SW480 (cell line): Measurements from ENCODE around the gene SS18L1.

Experiments
- DNase-seq: peaks from one replicate; pipeline ENCODE4 v3.0.0-alpha.2; 2016; ENCODE audit warnings: low spot score

SS18L1 gene

DNA sequence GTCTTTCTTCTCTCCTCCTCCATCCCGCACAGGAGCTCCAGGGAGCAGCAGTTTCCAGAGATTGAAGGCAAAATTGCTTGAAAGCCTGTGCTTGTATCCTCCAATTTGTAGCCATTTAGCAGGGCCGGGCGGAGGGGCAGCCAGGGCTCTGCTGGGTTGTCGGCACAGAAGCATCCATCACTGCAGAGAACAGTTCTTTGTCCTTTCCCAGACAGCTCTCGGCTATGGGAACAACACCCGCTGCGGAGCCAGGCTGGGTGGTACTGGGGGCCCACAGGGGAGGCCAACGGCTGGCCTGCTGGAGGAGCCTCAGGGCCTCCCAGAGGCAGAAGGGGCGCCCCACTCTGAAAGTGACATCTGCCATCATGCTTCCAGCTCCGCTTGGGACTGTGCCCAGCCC, 68.7 kb downstream of the SS18L1 start:
- DNase-seq: no peak

DNA sequence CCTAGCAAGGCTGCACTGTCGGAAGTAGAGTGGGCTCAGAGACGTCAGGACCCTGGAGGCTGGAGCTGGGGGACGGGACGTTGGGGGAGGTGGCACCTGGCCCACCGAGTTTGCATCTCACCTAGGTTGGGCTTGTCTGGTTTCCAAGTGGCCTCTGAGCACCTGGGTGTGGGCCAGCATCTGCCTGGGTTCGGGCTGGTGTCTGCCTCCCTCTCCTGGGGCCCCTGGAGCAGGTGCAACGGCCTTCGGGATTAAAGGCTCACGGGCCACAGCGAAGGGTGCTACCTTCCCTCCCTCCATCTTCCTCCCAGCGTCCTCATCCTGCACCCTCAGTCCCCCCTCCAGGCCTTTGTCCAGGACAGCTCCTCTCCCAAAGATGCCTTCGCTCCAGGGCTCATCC, 70.5 kb downstream of the SS18L1 start:
- no peak for DNase-seq

DNA sequence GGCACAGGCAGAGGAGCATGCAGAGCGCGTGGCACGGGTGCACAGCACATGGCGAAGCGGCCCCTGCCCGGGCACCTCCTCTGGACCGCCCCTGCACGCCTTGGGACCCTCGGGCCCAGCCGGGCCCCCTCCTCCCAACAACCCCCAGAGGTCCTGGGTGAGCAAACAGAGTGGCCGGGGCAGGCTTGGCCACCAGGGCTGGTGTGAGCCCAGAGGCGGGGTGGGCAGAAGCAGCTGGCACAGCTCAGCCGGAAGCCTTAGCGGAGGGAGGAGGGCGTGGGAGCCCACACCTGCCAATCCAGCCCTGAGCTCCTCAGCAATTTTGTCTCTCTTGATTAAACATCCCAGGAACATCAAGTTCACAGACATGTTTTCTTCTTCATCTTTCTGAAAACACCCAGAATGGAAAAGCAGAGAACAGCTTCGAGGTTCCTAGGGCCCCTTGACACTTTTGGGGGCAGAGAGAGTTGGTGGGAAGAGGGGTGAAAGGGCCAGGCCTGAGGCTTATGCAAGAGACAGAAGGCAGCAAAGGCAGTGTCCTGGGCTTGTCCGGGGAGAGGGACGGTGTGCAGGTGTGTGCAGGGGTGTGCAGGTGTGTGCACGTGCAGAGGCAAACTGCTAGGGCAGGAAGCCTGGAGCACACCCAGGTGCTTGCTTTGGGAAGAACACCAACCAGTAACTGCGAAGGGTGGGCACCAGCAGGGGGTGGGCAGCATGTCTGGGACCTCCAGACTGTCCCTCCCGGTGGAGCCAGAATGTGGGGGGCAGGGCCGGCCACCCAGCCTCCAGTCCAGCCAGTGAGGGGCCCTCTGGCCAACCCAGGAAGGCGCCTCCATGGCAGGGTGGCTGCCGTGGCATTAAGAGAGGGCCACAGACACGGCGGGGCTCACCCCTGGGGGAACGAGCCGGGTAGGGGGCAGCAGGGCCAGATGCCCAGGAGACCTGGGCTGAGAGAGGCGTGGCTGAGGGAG, 71.7 kb downstream of the SS18L1 start:
- DNase-seq: no peak

DNA sequence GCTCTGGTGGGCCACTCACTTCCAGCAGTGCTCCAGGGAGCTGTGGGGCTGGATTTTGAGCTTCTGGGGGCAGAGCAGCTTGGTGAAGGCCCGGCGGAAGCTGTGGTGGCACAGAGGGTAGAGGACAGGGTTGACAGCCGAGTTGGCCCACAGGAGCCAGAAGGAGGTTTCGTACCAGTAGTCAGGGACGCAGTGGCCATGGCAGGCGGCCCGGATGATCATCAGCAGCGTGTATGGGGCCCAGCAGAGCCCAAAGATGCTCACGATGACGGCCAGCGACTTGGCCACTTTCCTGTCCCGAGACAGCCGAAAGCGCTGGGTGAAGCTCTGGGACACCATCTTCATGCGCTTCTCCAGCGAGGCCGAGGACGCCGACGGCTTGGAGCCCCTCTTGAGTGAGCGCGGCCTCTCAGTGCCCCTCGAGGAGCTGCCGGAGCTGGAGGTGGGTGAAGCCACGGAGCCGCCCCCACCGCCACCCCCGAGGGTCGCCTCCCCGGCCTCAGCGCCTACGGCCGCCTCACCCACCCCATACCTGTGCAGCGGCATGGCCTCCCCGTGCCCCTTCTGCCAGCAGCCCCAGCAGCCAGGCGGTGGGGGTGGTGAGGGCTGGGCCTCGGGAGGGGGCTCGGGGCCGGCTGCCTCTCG, 72.5 kb downstream of the SS18L1 start:
- DNase-seq: no peak

DNA sequence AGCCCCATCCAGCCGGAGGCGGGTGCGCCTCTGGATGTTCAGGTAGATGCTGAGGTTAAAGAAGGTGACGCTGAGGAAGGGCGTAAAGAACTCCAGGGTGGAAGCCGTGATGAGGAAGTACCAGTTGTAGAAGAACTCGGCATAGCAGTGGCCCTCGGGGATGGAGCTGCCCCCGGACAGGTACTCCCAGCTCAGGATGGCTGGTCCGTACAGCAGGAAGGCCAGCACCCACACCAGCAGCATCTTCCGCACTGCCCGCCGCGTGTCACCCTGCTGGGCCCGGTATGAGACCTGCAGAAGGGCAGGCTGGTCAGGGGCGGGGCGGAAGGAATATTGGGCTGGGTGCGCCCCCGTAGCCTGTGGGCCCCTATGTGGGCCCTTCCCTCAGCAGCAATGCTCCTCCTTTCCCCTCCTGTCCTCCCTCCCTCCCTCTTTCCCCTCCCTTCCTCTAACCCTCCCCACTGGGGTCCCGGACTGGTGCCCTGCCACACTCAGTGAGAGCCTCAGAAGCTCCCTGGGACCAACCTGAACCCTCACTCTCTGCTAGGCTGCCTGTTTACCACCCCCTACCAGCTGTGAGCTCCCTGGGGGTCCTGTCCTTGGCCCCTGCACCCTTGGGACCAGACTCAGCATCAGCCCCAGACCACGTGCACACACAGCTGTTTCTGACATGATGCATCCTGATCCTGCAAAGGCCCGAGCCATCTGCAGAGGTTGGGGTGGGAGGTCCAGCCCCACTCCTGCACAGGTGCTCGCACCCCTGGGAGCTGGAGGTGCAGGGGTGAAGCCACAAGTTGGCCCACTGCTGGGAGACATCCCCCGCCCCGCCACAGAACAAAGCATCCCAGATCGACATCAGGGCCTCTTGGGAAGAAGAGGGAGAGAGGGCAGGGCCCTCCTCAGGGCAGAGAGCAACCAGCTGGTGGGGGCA, 73.3 kb downstream of the SS18L1 start:
- DNase-seq: no peak

DNA sequence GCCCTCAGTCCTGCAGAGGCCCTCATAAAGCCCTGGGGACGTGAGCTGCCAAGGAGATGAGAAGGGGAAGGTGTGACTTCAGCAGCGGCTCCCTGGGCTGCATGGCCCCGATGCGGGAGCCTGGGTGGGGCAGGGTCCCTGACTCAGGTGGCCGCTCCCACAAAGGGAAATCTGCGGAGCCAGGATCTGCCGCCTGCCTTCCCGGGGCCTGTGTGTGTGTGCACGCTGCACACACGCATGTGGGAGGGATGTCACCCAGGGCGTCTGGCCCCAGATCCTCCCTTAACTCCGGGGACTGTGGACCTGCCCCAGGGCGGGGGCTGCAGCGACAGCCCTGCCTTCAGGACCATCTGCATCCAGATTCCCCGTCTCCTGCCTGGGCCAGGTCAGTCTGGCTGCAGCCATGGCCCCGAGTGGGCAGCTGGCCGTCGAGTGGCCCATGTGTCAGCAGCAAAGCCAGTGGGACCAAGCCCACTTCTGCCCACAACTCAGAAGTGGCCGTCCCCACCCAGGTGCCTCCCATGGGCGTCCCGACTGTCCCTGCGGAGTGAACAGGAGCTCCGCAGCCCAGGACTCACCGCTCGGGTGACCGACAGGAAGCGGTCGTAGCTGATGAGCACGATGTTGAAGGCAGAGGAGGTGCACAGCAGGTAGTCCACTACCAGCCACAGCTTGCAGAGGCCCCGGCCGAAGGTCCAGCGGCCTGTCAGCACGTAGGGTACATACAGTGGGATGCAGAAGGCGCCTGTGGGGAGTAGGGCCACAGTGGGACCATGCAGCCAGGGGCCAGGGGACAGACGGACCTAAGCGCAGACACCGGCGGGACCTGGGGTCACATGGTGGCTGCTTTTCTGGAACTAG, 74.6 kb downstream of the SS18L1 start:
- DNase-seq: no peak

DNA sequence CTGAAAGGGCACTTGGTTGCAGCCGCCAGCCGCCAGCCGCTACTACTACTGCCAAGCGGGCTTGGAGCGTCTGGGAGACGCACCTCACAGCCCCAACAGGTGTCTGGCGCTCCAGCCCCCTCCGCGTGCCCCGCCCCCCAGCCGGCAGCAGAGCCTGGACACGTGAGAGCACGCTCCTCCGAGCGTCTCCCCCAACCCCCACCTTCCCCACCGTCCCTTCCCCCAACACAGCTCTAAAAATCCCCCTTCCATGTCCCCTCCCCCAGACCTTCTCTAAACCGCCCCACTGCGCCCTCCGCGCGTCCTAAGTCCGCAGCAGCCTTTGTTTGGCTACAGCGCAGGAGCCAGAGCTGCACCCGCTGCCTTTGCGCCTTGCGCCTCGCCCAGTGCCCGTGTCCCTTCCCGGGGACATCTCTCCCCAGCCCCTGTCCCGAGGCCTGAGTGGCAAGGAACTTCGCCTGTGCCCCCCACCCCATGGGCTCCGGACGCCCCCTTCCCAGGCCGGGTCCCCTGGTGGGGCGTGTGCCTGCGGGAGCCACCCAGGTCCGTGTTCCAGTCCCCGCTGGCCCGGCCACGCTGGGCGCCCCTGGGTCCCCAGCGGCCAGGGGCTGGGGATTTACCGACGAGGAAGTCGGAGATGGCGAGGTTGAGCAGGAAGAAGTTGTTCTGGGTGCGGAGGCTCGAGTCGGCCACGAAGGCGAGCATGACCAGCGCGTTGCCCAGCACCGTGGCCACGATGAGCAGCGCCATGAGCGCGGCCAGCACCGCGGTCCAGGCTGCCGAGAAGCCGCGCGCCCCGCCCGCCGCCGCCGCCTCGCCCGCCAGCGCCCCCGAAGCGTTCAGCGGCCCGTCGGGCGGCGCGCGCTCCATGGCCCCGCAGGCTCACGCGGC, 75.8 kb downstream of the SS18L1 start:
- no peak for DNase-seq

DNA sequence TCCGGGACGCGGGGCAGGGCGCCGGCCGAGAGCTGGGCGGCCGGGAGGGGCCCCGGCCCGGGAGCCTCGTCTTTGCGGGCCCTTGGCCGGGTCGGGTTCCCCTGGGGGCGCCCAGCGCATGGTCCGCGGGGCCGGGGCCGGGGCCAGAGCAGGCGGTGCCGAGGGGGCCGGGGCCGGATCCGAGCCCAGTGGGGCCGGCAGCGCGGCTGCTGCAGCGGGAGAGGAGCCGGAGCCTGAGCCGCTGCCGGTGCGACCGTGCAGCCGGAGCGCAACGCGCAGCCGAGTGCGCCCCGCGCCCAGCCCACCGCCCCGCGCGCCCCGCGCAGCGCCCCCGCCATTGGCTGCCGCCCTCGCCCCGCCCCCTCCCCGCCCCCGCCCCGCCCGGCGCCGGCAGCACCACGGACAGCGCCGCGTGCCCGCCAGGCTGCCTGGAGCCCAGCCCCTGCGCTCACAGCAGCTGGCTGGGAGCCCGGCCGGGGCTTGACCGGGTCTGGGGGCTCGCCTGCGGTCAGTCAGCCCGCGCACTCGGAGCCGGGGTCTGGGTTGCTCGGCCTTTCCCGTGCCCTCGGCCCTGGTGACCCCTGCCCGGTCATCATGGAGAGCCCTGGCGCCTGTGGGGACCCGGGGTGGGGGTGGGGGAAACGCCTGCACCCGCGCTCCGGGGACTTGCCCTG, 76.6 kb downstream of the SS18L1 start, which contains the start of gene HRH3:
TSS of gene HRH3 (minus strand) at position 287 of the 674 bp plus-strand sequence. CDS start 308 bp downstream, outside the sequence.
- no peak for DNase-seq

DNA sequence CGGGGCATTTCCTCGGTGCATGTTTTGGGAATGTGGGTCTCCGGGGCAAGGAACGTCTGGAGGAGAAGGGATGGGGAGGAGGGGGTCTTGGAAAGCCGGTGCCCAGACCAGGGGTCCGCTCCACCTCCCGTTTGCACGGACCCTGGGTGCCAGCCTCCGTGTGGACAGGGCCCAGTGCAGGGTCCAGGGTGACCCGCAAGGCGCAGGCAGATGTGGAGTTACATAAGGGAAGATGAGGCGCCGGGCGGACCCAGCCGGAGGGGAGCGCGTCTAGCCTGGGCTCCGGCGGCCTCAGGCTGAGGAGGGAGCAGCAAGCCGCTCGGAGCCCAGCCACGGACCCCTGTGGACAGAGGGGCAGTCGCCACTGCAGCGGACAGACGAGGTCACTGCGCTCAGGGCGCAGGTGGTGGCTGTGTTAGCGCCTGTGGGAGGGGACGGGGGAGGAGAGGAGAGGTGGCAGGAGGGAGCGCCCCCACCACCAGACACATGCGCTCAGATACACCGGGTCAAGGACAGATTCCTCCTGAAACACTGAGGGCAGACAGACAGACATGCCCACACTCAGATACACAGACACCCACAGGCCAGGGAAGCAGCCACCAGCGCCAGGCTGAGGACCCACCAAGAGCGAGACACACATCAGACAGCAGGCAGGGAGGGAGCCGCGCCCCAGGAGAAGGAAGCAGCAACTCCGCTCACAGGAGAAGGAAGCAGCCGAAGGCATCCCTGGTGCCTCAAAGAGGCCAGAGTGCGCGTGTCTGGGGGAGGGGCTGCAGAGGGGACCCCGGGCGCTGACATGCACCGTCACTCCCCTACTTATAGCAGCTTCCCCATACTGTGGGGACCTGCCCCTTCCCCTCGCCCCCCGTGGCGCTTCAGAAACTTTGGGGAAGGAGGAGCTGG, 77.3 kb downstream of the SS18L1 start:
- no peak for DNase-seq

DNA sequence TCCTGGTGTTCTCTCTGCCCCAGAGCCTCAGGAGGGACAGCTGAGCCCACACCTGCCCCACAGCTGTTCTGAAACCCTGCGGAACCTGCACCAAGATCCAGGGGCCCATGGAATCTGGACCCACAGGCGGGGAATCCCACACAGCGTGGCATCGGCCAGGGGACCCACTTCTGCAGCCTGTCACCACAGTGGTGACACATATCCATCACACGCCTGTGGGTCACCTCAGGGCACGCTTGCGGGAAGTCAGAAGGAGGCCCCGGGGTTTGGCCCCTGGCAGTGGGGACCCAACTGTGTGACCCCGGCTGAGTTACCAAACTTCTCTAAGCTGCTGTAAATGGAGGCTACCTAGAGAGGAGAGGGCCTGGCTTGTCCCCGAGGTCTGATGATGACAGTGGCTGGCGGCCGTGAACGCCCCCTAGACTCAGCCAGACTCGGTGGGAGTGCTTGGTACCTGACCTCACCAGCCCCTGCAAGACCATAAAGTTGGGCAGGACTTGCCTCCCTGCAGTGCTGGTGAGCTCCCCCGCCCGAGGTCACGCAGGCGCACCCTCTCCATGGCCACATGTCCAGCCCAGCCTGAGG, 78.8 kb downstream of the SS18L1 start:
- no peak for DNase-seq

DNA sequence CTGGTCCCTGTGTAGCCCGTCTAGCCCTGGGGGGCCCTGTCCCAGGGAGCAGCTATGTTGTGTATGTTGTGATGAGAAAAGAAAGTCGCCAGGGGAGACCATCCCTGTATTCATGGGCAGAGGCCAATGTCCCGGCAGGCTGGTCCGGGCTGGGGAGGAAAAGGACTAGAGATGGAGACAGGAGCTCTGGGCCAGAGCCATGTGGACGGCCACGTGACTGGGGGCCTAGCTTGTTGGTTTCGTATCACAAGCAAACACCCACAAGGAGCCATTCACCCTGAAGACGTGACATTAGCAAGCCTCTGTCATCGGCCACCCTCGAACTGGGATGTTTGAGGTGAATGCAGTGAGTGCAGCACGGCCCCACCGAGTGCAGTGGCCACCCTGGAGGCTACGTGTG, 79.4 kb downstream of the SS18L1 start:
- no peak for DNase-seq

DNA sequence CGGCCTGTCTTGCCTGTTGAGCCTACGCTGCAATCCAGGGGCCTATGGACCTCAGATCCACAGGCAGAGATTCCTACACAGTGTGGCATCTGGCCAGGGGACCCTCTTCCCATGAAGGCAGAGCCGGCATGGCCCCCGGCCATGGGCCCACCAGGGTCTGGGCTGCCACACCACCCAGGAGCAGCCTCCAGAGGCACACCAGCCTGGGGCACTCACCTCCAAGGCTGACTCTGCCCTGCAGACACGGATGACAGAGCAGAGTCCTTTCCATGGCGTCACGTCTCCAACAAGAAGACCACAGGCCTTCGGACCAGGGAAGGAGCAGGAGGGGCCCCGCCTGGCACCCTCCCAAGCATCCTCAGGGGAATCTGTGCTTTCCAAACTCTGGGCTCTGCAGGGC, 80.0 kb downstream of the SS18L1 start:
- DNase-seq: no peak

DNA sequence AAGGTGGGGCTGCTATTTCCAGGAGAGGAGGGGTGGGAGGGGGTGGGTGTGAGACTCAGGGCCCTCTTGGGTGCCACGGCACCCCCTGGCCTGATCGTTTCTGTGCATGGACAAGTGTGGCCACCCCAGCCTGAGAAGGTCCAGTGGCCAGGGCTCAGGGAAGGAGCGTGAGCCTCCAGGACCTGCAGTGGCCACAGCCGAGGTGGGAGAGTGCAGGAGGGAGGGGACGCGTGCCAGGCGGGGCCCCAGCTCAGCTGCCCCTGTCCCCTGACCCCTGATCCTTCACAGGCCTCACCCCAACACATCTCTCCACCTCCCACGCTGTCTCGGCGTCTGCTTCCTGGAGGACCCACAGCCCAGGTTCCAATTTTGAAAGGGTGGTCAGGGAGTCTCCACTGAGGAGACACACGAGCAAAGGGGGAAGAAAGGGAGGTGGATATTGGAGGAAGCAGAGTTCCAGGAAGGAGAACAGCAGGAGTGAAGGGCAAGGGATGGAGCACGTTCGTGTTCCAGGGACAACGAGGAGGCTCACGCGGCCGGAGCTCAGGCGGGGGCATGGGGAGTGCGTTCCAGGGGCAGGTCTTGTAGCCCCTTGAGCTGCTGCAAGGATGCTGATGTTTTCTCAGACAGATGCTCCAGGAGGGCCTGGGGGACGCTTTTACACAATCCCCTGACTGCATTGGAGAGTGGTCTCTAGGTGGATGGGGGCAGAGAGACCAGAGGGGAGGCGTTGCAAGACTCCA, 80.7 kb downstream of the SS18L1 start:
- no peak for DNase-seq

DNA sequence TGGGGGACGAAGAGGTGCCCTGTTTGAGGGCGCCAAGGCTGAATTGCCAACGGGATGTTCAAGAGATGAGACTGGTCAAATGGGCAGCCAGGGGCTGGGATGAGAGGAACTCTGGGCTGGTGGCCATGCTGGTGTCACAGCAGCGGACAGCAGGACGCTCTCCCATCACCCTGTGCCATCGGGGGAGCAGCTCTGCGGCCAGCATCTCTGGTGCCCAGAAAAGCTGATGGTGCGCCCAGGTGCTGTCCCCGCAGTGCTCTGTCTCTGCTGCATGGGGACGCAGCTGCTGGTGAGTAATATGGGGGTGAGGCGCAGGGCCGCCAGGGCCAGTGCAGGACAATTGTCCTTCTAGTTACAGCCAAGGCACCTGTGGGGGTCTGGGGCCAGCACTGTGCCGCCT, 81.5 kb downstream of the SS18L1 start:
- DNase-seq: no peak

DNA sequence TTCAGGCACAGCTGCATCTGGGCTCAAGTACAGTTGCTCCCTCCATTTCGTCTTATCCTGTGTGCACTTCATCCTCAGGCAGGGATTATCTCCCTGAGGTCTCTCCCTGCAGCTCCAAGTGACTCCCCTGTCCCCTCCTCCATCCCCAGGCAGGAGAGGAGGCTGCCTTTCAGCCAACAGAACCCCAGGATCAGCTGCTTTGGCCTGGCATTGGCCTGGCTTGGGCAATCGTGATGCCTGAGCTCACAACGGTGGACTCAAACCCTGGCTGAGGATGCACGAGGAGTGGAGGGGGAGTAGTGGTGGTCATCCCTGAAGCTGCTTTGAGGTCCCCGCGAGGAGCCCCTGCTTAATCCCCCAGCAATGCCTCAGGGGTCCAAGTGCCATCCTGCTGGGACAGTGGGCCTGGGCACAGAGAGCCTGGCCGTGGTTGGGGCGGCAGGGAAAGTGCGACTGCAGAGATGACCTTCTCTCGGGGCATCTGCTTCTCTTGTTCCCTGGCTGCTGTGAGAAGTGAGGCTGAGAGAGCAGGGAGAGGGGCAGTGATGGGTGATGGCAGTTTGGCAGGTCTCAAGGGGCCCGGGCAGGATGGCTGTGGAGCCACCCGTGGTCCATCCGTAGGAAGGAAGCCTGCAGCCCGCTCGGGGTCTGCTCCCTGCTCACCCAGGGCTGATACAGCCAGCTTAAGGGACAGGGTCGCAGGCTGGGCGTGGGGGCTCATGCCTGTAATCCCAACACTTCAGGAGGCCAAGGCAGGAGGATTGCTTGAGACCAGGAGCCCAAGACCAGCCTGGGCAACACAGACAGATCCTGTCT, 82.5 kb downstream of the SS18L1 start:
- no peak for DNase-seq
